GM19239 (cell line): Measurements from ENCODE around the gene TMEM135.
"Not testable (repeated sequence)": the region's sequence is repeated elsewhere in the genome, so short reads cannot be mapped to it uniquely, and the experiment has no call there.

Source experiments
- DNase-seq: peaks from one replicate; pipeline ENCODE4 v3.0.0; 2011; ENCODE audit warnings: low spot score; ENCODE audit not compliant: insufficient read length
- FAIRE-seq: peaks from 2 replicates; lab custom pipeline; 2011; peaks lifted over from hg19 to GRCh38; lab: Jason Lieb, UNC

TMEM135 gene

GRCh38 chr11:87235366-87235765 lies 197.6 kb downstream of the TMEM135 start:
- no peak for DNase-seq
- FAIRE-seq, result peak; percentile 18

GRCh38 chr11:87236368-87236767 lies 198.6 kb downstream of the TMEM135 start:
- DNase-seq (no peak), FAIRE-seq (no peak)

GRCh38 chr11:87239001-87239400 lies 201.3 kb downstream of the TMEM135 start:
- no peak for DNase-seq
- no peak for FAIRE-seq

DNA sequence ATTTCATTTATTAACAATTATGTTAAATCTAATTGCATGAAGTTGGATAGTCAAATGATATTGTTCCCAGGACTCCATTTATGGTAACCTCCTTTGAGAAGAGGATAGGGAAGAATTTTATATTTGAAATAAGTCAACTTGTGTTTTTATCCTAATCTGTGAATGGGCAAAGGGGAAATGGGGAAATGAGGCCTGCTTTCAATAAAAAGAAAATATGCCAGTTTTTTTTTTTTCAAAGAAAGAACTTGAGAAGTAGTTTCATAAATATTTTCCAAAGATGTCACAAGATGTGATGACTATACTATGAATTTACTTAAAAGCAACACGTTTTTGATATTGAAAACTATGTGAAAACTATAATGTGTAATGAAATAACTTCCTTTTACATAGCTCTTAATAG lies 201.8 kb downstream of the TMEM135 start:
- DNase-seq, result no peak
- FAIRE-seq, result no peak

GRCh38 chr11:87251560-87251959 lies 213.8 kb downstream of the TMEM135 start:
- FAIRE-seq (no peak), DNase-seq (no peak)

GRCh38 chr11:87252869-87253268 lies 215.1 kb downstream of the TMEM135 start:
- no peak for DNase-seq
- no peak for FAIRE-seq

DNA sequence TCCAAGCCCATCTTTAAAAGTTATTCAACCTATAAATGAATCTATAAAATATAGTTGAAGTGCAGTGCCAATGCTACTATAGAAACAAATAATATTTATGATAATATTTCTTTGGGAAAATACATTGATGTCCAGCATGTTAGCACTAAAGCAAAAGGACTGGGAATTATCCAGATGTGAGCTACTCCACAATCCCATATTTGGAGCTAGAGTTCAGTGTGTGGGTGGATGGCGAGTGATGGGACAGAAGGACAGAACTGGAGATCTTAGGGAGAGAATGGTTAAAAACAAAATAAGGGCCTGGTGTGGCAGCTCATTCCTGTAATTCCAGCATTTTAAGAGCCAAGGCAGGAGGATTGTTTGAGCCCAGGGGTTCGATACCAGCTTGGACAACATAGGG lies 216.8 kb downstream of the TMEM135 start:
- DNase-seq (no peak), FAIRE-seq (no peak)

- FAIRE-seq, result no peak
These were observed 217.9 kb downstream of the TMEM135 start for GRCh38 chr11:87255589-87255988.

GRCh38 chr11:87256694-87257340 lies 219.1 kb downstream of the TMEM135 start:
- FAIRE-seq (no peak), DNase-seq (no peak)

More at GRCh38 chr11:87255589-87255988, 217.9 kb downstream of the TMEM135 start:
- DNase-seq, result no peak

- DNase-seq (no peak), FAIRE-seq (no peak)
These were observed 220.6 kb downstream of the TMEM135 start for GRCh38 chr11:87258171-87258833.

GRCh38 chr11:87259736-87260135 lies 222.0 kb downstream of the TMEM135 start:
- DNase-seq (no peak), FAIRE-seq (no peak)

DNA sequence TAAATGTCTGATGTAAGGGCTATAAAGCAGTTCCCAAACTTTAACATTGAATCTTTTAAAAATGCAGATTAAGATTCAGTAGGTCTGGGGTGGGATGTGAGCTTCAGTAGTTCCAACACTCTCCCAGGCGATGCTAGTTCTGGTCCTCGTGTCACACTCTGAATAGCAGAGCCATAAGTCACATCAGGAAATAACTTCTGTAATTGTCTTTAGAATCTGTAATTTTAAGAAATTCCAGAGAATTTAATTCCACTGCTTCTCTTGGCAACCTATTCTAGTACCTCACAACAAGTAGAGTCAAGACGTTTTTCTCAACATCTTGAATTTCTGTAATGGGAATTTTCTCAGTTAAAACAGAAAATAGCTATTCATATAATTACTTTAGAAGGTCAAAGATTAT lies 223.1 kb downstream of the TMEM135 start:
- no peak for DNase-seq
- no peak for FAIRE-seq

DNA sequence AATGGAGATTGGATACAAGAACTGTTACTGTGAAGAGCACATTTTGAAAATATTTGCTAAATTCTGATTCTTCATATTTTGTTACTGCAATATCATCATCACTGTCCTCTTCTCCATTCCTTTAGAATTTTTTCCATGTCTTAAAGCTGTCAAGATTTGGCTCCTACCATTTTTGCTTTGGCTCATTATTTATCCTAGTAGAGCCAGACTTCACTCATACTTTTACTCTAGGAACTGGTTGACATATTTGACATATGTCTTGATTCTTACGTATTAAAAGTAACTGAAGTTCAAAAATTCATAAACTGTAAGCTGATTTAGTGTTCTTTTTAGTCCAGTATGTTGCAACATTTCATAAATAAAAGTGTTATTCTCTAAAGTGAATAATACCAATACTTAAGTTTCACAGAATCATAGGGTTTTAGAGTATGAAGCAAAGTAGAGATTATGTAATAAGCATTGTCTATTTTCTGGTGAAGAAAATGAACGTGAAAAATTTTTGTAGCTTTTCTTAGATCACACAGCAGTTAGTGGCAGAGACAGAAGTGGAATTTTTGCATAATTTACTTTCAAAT lies 225.6 kb downstream of the TMEM135 start:
- no peak for DNase-seq
- no peak for FAIRE-seq

- FAIRE-seq (no peak), DNase-seq (no peak)
These were observed 226.2 kb downstream of the TMEM135 start for GRCh38 chr11:87263979-87264378.

DNA sequence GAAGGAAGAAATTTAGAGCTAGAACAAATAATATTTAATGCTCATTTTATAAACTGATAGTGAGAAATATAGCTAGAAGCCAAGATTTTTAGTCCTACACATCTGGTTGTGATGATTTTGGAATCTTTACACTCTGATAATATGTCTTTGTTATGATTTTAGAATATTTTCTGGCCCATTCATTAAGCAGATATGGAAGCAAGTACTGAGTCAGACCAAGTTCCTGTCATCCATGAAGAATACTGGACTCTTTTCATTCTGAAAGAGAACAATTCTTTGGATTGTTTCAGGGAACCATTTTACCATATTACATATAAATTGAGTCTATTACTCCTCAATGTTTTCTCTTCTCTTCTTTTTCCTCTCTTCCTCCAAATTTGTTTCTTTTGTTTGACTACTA lies 227.4 kb downstream of the TMEM135 start:
- DNase-seq (no peak), FAIRE-seq (no peak)

DNA sequence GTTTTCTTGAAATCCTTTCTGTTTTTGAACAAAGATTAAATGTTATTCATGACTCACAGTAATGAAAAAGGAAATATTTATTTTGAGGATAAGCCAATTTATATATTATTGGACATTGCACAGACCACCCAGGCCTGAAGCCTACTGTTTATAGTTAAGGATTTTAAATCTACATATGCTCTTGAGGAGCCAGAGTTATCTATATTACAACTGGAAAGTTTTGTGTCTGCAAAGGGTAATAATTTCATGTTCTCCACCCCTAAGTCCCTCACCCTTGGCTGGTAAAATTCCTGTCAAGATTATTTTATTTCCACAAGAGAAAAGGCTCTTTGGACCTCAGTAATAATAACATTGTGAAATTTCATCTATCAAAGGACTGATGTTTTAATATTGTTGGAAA lies 228.2 kb downstream of the TMEM135 start:
- DNase-seq, result no peak
- no peak for FAIRE-seq

DNA sequence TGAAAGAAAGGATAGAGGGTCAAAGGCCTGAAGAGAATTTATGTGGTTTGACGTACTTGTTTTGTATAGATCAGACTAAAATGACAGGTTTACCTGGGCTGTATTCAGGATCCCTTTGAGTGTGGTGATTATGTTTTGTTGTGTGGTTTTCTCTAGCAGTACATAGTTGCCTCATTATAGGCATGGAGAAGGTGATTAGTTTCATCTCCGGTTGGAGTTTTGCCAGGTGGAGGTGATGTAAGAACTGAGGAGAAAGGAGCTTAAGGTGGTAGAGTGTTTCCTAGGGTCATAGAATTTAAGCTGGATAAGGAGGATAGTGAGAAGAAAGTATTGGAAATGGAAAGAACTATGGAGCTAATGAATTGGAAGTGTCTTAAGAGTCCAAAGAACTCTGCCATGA lies 229.0 kb downstream of the TMEM135 start:
- FAIRE-seq (no peak), DNase-seq (no peak)

DNA sequence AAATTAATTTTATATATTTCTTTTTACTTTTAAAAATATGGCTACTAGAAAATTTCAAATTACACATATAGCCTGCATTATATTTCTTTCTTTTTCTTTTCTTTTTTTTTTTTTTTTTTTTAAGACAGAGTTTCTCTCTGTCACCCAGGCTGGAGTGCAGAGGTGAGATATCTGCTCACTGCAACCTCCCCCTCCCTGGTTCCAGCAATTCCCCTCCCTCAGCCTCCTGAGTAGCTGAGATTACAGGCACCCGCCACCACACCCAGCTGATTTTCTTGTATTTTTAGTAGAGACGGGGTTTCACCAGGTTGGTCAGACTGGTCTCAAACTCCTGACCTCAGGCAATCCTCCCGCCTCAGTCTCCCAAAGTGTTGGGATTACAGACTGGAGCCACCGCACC lies 234.2 kb downstream of the TMEM135 start:
- DNase-seq, FAIRE-seq: not testable (repeated sequence)

GRCh38 chr11:87275176-87275575 lies 237.4 kb downstream of the TMEM135 start:
- DNase-seq, result no peak

DNA sequence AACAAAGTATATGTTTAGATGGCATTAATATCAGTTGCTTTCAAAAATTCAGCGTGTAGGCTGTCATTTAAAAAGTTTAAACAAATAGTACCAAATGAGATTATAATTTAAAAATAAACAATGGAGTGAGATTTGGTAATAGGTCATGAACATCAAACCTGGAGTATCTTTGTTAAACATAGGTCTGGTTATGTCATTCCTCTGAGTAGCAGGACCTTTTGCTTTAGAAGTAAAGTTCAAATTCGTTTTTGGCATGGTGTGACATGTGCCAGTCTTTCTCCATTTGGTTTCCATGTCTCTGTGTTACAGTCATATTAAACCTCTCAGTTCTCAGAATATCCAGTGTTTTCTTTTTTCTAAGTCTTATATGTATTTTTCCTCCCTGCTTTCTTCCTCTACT lies 242.4 kb downstream of the TMEM135 start:
- FAIRE-seq, result no peak

More at GRCh38 chr11:87275176-87275575, 237.4 kb downstream of the TMEM135 start:
- FAIRE-seq, result no peak

DNA sequence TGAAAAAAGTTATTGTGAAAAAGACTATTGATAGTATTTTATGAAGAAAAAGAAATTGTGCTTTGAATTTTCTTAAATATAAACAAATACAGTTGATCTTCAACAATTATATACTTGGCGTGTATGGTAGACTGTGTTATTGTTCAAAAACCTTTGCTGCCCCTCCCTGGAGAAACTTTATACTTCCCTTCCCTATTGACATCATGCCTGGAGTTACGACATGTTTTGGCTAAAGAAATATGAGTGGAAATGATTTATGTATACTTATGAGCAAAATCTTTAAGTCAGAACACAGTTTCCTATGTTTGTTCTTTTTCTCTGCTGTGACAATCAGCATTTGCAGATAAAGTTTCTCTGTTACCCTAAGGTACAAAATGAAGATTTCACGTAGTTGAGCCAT lies 243.8 kb downstream of the TMEM135 start:
- peak; percentile 11 for FAIRE-seq
- DNase-seq, result no peak

More for the DNA sequence above, 242.4 kb downstream of the TMEM135 start:
- DNase-seq, result no peak

DNA sequence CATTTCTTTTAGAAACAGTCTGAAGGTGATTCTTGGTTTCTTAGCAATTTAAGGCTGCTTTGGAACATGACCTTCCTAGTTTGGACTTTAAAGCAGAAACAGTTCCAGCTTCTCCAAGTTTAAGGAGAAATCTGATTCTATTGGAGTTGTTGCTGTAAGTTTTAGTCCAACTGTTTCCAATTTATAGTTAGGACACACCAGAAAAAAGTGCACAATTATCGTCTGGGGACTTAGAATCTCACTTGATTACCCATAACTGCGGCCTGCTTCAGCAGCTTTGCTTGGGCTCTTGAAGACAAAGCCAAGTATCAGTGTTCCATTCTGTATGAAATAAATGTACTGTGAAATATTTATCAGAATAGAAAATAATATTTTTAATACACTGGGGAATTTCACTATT lies 246.6 kb downstream of the TMEM135 start:
- peak; percentile 11 for FAIRE-seq
- no peak for DNase-seq
